ENCODE measurements around the gene GSDME.

The GSDME gene

DNA sequence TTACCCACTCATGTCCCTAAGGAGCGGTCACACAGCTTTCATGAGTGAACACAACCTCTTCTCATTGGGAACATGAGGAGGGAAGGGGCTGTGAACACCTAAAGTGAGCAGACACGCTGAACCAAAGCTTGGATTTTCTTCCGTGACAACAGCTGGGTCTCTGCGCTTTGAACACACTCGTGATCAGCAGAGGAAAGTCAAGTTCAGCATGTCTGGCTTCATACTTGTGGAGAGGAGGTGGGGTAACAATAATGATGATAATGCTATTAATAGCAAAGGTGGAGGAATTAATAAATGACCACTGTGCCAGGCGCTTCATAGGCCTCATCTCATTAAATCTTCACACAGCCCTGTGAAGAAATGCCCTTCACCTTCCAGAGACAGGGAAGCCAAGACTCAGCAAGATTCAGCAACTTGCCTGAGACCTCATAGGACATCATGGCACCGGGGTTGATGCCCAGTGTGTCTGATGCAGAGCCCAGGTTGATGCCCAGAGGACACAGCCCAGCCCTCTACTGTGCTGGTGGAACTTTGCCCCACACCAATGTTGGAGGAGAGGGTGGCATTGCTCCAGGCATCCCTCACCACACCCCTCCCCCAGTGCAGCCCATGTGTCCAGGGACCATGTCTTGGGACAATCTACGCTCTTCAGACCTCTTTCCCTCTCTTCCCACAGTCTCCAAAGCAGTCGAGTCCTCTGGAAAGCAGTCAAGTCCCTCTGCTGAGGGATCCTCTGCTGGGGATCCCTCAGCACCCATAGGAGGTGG, 40.6 kb downstream of the GSDME start:
- Mint-ChIP-seq H3K27me3 (ENCODE audit: low read depth) (peaks cover 4% of the 10 kb centered on the region), H3K4me1 (peaks cover 7% of the 10 kb centered on the region), H3K4me3 (no peak overlapping the region), H3K9me3 (no peaks in the 10 kb centered on the region), H3K27ac (no peak overlapping the region), H3K36me3 (ENCODE audit: low read depth) (peaks cover 4% of the 10 kb centered on the region)
- no peak for TF ChIP-seq CTCF (IDR thresholded peaks at IDR 0.05; ENCODE audit: unreplicated experiment in 3 of 3)

DNA sequence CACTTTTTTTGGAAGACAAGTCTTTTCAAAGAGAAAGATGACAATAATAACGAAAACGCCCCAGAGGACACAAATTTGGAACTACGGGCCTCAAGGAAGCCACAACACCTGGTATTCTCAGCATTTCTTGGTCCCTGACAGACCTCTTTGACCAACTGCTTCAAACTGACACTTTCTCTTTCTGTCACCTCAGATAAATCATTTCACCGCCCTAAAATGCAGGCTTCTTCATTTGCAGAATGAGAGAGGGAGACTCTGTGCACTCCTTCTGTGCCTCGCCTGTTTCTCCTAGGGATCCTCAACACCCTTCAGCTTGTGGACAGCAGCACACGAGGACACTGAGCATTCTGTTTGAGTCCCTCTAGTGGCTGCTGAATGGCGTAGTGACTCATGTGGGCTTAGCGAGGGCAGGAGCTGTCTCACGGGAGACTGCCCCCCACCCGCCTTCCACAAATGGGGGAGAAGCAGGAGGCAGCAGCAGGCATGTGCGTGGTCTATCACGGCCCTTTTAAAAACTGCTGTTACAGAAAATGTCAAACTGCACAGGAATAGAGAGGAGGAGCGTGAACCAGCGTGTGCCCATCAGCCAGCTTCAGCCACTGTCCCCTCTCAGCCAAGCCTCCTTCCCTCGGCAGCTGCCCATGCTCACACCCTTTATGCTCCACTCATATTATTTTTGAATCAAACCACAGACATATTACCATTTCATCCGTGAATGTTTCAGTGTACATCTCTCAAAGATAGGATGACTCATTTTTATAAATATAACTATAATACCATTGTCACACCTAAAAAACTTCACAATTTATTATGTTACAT, 41.4 kb downstream of the GSDME start:
- Mint-ChIP-seq H3K4me3 (no peak overlapping the region), H3K36me3 (ENCODE audit: low read depth) (peaks cover 4% of the 10 kb centered on the region), H3K4me1 (peaks cover 7% of the 10 kb centered on the region), H3K9me3 (no peaks in the 10 kb centered on the region), H3K27me3 (ENCODE audit: low read depth) (peaks cover 4% of the 10 kb centered on the region), H3K27ac (no peak overlapping the region)
- TF ChIP-seq CTCF (IDR thresholded peaks at IDR 0.05; ENCODE audit: unreplicated experiment in 3 of 3), result peak; percentile 33 to 47 (median 42)

DNA sequence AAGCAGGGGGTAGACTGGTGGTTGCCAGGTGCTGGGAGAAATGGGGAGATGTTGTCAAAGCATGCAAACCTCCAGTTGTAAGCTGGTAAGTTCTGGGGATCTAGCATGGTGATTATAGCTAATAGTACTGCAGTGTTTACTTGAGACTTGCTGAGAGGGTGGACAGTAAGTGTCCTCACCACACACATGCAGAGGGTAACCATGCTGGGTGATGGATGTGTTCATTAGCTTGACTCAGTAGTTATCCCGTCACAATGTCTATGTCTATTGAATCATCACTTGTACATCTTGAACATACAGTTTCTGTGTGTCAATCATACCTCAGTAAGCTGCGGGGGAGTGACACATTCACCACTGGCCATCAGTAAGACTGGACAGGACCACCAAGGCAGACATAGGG, 42.1 kb downstream of the GSDME start:
- Mint-ChIP-seq H3K4me3 (no peak overlapping the region), H3K27ac (no peak overlapping the region), H3K4me1 (peaks cover 7% of the 10 kb centered on the region), H3K9me3 (no peaks in the 10 kb centered on the region), H3K36me3 (ENCODE audit: low read depth) (peaks cover 4% of the 10 kb centered on the region), H3K27me3 (ENCODE audit: low read depth) (peaks cover 2% of the 10 kb centered on the region)
- no peak for TF ChIP-seq CTCF (IDR thresholded peaks at IDR 0.05; ENCODE audit: unreplicated experiment in 3 of 3)

DNA sequence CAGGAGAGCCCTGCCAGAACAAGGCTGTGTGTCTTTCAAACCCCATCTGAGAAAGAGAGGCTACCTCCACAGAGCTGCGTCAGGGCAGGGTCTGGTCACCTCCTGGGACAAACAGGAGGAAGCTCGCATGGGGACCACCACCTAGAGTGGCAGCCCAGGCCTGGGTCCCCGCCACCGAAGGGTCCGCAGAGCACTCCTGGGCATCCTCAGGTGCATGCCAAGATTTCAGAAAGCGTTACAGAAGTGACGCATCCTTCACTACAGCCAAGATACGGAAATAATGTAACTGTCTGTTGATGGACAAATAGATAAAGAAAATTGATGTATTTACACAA, 42.6 kb downstream of the GSDME start:
- Mint-ChIP-seq H3K9me3 (no peaks in the 10 kb centered on the region), H3K4me1 (peaks cover 7% of the 10 kb centered on the region), H3K36me3 (ENCODE audit: low read depth) (peaks cover 4% of the 10 kb centered on the region), H3K4me3 (no peak overlapping the region), H3K27ac (no peak overlapping the region), H3K27me3 (ENCODE audit: low read depth) (no peaks in the 10 kb centered on the region)
- no peak for TF ChIP-seq CTCF (IDR thresholded peaks at IDR 0.05; ENCODE audit: unreplicated experiment in 3 of 3)

DNA sequence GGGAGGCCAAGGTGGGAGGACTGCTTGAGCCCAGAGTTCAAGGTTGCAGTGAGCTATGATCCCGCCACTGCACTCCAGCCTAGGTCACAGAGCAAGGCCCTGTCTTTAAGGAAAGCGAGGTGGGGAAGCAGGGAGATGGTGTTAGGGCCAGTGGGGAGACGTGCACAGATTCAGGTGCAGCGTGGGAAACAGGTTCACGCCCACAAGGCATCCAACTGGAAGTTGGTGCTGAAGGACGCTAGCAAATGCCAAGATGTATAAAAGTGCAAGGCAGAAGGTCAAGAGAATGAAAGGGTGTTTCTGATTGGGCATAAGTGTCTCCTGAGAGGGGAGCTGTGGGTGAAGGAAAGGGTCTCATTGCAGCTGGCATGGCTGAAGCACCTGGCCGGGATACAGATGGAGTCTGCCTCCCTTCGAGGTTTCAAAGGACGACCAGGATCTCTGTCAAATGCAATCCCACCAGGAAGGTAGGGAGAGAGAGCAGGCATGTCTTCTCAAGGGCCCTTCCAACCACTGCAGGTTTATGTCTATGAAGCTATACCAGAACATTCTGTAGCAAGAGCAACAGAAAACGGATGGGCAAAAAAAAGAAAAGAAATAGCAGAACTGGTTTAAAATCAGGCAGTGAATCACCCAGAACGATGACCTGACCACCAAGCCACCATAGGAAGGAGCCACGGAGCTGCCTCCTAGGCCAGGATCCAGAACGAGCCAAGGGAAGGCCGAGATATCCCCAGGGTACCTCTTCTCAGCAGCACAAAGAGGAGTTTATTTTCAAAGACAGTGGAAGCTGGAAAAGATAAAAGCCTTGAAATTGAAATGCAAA, 43.2 kb downstream of the GSDME start:
- peaks cover 4% of the 10 kb centered on the region for H3K36me3 Mint-ChIP-seq (ENCODE audit: low read depth)
- no peak overlapping the region for H3K27ac Mint-ChIP-seq

More for the DNA sequence above, 43.2 kb downstream of the GSDME start:
- Mint-ChIP-seq H3K4me1 (peaks cover 7% of the 10 kb centered on the region), H3K4me3 (no peak overlapping the region), H3K27me3 (ENCODE audit: low read depth) (no peaks in the 10 kb centered on the region), H3K9me3 (no peaks in the 10 kb centered on the region)
- no peak for TF ChIP-seq CTCF (IDR thresholded peaks at IDR 0.05; ENCODE audit: unreplicated experiment in 3 of 3)
